ENCODE measurements around the gene RPL37.

Gene RPL37

DNA sequence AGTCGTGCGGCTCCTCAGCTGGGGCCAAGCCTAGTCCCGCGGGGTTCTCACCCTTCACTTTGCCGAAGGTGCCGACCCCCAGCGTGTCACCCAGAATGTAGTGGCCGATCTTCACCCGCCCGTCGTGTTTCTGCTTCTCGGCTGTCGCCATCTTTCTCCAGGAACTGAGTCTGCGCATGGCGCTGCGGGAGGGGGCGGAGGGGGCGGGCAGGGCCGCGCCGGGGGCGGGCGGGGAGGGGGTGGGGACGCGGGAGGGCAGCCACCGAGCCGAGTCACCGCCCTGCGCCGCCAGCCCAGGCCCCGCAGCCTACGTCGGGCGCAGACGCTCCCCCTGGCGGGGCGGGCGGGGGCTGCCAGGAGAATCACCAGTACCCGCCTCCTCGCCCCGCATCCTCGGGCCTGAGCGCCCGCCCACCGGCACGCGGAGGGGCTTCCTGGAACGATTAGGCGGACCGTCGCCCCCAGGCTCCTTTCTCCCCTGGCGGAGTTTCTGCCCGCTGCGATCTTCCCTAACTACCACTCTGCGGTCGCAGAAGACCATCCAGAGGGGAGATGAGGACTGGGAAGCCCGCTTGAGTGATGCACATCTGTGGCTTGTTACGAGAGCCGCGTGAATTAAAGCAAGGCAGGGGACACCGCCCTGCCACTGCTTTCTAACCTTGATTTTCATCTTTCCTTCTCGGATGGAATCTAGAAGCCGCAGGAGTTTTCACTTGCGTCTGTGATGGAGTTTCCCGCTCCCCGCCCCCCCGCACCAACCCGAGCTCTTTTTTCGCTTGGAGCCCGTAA lies 36.8 kb downstream of the RPL37 start, which contains the start of gene PRKAA1 (continued):
- TF ChIP-seq, protein P1, sequence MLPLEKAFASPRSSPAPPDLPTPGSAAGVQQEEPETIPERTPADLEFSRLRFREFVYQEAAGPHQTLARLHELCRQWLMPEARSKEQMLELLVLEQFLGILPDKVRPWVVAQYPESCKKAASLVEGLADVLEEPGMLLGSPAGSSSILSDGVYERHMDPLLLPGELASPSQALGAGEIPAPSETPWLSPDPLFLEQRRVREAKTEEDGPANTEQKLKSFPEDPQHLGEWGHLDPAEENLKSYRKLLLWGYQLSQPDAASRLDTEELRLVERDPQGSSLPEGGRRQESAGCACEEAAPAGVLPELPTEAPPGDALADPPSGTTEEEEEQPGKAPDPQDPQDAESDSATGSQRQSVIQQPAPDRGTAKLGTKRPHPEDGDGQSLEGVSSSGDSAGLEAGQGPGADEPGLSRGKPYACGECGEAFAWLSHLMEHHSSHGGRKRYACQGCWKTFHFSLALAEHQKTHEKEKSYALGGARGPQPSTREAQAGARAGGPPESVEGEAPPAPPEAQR (tag by site-specific recombination; IDR thresholded peaks at IDR 0.05): no peak
- no peak for TF ChIP-seq ZNF133 (tag by site-specific recombination; IDR thresholded peaks at IDR 0.05)
- 0 out of 2 replicates have a peak, but pooled peaks have one; percentile 4 for TF ChIP-seq ZNF394 (tag by site-specific recombination; IDR thresholded peaks at IDR 0.05; ENCODE audit: borderline replicate concordance)
- TF ChIP-seq, protein P2, sequence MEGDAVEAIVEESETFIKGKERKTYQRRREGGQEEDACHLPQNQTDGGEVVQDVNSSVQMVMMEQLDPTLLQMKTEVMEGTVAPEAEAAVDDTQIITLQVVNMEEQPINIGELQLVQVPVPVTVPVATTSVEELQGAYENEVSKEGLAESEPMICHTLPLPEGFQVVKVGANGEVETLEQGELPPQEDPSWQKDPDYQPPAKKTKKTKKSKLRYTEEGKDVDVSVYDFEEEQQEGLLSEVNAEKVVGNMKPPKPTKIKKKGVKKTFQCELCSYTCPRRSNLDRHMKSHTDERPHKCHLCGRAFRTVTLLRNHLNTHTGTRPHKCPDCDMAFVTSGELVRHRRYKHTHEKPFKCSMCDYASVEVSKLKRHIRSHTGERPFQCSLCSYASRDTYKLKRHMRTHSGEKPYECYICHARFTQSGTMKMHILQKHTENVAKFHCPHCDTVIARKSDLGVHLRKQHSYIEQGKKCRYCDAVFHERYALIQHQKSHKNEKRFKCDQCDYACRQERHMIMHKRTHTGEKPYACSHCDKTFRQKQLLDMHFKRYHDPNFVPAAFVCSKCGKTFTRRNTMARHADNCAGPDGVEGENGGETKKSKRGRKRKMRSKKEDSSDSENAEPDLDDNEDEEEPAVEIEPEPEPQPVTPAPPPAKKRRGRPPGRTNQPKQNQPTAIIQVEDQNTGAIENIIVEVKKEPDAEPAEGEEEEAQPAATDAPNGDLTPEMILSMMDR (tag by site-specific recombination; IDR thresholded peaks at IDR 0.05): peak; percentile 87
- peak; percentile 39; the same call in 1 of the 2 replicates for TF ChIP-seq GFI1B (tag by site-specific recombination; IDR thresholded peaks at IDR 0.05)
- TF ChIP-seq, protein P3, sequence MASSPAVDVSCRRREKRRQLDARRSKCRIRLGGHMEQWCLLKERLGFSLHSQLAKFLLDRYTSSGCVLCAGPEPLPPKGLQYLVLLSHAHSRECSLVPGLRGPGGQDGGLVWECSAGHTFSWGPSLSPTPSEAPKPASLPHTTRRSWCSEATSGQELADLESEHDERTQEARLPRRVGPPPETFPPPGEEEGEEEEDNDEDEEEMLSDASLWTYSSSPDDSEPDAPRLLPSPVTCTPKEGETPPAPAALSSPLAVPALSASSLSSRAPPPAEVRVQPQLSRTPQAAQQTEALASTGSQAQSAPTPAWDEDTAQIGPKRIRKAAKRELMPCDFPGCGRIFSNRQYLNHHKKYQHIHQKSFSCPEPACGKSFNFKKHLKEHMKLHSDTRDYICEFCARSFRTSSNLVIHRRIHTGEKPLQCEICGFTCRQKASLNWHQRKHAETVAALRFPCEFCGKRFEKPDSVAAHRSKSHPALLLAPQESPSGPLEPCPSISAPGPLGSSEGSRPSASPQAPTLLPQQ (tag by site-specific recombination; IDR thresholded peaks at IDR 0.05): peak; percentile 41
- TF ChIP-seq ZNF621 (tag by site-specific recombination; IDR thresholded peaks at IDR 0.05): no peak
- no peak for TF ChIP-seq ZNF514 (tag by site-specific recombination; IDR thresholded peaks at IDR 0.05)
- peak; percentile 84; the same call in 1 of the 2 replicates for TF ChIP-seq KLF7 (tag by site-specific recombination; IDR thresholded peaks at IDR 0.05; ENCODE audit: borderline replicate concordance)
- peak; percentile 32; the same call in 1 of the 2 replicates for TF ChIP-seq ZNF76 (tag by site-specific recombination; IDR thresholded peaks at IDR 0.05; ENCODE audit: borderline replicate concordance, low read depth)
- TF ChIP-seq ZNF701 (tag by site-specific recombination; IDR thresholded peaks at IDR 0.05): no peak
- peak; percentile 50 for TF ChIP-seq ZNF341 (tag by site-specific recombination; IDR thresholded peaks at IDR 0.05; ENCODE audit: low read depth)
- 0 out of 2 replicates have a peak, but pooled peaks have one; percentile 13 for TF ChIP-seq OVOL3 (tag by site-specific recombination; IDR thresholded peaks at IDR 0.05)
- TF ChIP-seq ZFP37 (tag by site-specific recombination; IDR thresholded peaks at IDR 0.05): peak; percentile 83
- TF ChIP-seq, protein P4, sequence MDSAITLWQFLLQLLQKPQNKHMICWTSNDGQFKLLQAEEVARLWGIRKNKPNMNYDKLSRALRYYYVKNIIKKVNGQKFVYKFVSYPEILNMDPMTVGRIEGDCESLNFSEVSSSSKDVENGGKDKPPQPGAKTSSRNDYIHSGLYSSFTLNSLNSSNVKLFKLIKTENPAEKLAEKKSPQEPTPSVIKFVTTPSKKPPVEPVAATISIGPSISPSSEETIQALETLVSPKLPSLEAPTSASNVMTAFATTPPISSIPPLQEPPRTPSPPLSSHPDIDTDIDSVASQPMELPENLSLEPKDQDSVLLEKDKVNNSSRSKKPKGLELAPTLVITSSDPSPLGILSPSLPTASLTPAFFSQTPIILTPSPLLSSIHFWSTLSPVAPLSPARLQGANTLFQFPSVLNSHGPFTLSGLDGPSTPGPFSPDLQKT (IDR thresholded peaks at IDR 0.05; ENCODE audit: borderline replicate concordance, low read depth, low read length): no peak
- TF ChIP-seq, protein P5, sequence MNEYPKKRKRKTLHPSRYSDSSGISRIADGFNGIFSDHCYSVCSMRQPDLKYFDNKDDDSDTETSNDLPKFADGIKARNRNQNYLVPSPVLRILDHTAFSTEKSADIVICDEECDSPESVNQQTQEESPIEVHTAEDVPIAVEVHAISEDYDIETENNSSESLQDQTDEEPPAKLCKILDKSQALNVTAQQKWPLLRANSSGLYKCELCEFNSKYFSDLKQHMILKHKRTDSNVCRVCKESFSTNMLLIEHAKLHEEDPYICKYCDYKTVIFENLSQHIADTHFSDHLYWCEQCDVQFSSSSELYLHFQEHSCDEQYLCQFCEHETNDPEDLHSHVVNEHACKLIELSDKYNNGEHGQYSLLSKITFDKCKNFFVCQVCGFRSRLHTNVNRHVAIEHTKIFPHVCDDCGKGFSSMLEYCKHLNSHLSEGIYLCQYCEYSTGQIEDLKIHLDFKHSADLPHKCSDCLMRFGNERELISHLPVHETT (tag by site-specific recombination; IDR thresholded peaks at IDR 0.05): 0 out of 2 replicates have a peak, but pooled peaks have one; percentile 16
- no peak for TF ChIP-seq ZNF670 (tag by site-specific recombination; IDR thresholded peaks at IDR 0.05; ENCODE audit: low read depth)
- TF ChIP-seq, protein P6, sequence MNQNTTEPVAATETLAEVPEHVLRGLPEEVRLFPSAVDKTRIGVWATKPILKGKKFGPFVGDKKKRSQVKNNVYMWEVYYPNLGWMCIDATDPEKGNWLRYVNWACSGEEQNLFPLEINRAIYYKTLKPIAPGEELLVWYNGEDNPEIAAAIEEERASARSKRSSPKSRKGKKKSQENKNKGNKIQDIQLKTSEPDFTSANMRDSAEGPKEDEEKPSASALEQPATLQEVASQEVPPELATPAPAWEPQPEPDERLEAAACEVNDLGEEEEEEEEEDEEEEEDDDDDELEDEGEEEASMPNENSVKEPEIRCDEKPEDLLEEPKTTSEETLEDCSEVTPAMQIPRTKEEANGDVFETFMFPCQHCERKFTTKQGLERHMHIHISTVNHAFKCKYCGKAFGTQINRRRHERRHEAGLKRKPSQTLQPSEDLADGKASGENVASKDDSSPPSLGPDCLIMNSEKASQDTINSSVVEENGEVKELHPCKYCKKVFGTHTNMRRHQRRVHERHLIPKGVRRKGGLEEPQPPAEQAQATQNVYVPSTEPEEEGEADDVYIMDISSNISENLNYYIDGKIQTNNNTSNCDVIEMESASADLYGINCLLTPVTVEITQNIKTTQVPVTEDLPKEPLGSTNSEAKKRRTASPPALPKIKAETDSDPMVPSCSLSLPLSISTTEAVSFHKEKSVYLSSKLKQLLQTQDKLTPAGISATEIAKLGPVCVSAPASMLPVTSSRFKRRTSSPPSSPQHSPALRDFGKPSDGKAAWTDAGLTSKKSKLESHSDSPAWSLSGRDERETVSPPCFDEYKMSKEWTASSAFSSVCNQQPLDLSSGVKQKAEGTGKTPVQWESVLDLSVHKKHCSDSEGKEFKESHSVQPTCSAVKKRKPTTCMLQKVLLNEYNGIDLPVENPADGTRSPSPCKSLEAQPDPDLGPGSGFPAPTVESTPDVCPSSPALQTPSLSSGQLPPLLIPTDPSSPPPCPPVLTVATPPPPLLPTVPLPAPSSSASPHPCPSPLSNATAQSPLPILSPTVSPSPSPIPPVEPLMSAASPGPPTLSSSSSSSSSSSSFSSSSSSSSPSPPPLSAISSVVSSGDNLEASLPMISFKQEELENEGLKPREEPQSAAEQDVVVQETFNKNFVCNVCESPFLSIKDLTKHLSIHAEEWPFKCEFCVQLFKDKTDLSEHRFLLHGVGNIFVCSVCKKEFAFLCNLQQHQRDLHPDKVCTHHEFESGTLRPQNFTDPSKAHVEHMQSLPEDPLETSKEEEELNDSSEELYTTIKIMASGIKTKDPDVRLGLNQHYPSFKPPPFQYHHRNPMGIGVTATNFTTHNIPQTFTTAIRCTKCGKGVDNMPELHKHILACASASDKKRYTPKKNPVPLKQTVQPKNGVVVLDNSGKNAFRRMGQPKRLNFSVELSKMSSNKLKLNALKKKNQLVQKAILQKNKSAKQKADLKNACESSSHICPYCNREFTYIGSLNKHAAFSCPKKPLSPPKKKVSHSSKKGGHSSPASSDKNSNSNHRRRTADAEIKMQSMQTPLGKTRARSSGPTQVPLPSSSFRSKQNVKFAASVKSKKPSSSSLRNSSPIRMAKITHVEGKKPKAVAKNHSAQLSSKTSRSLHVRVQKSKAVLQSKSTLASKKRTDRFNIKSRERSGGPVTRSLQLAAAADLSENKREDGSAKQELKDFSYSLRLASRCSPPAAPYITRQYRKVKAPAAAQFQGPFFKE (tag by site-specific recombination; IDR thresholded peaks at IDR 0.05; ENCODE audit: borderline replicate concordance): no peak
- TF ChIP-seq ZNF292 (tag by site-specific recombination; IDR thresholded peaks at IDR 0.05; ENCODE audit: borderline replicate concordance, low read depth): no peak
- no peak for TF ChIP-seq ZNF211 (tag by site-specific recombination; IDR thresholded peaks at IDR 0.05; ENCODE audit: low read depth)
- TF ChIP-seq ZNF132 (tag by site-specific recombination; IDR thresholded peaks at IDR 0.05; ENCODE audit: borderline replicate concordance): no peak
- TF ChIP-seq ZBTB17 (tag by site-specific recombination; IDR thresholded peaks at IDR 0.05): peak; percentile 87
- no peak for TF ChIP-seq ZNF169 (tag by site-specific recombination; IDR thresholded peaks at IDR 0.05)
- TF ChIP-seq ZNF785 (tag by site-specific recombination; IDR thresholded peaks at IDR 0.05): no peak

Data from HEK293 (cell line).